Measurements from ENCODE around the gene CCL27. TPM values are rescaled to one million over a fixed set of nuclear protein-coding genes. Genes with fewer than 3 reads are reported as not detected.

CCL27 gene
- total RNA-seq, 4 donors from 2014 or later, result not detected

- no peak for TF ChIP-seq CTCF (IDR thresholded peaks at IDR 0.05; ENCODE audit: low read depth)
Measured at GRCh38 chr9:34635556-34635955, 26.9 kb downstream of the CCL27 start.

GRCh38 chr9:34634551-34635248, 27.8 kb downstream of the CCL27 start:
- TF ChIP-seq CTCF (IDR thresholded peaks at IDR 0.05; ENCODE audit: low read depth), result no peak

GRCh38 chr9:34633851-34634550, 28.5 kb downstream of the CCL27 start:
- TF ChIP-seq CTCF (IDR thresholded peaks at IDR 0.05; ENCODE audit: low read depth), result no peak

GRCh38 chr9:34633166-34633565, 29.3 kb downstream of the CCL27 start:
- no peak for TF ChIP-seq CTCF (IDR thresholded peaks at IDR 0.05; ENCODE audit: low read depth)

- TF ChIP-seq CTCF (IDR thresholded peaks at IDR 0.05; ENCODE audit: low read depth), result no peak
Measured at GRCh38 chr9:34630402-34631154, 31.9 kb downstream of the CCL27 start.

GRCh38 chr9:34629491-34629808, 33.0 kb downstream of the CCL27 start:
- TF ChIP-seq CTCF (IDR thresholded peaks at IDR 0.05; ENCODE audit: low read depth), result no peak

Measured in subcutaneous adipose tissue (tissue), 4 donors.